ENCODE measurements around the gene TLX1. TPM values are rescaled to one million over a fixed set of nuclear protein-coding genes. Genes with fewer than 3 reads are reported as not detected.

TLX1 gene
- total and polyA plus RNA-seq, 8 donors: 0.58 to 7.0 TPM; not detected in 6

DNA sequence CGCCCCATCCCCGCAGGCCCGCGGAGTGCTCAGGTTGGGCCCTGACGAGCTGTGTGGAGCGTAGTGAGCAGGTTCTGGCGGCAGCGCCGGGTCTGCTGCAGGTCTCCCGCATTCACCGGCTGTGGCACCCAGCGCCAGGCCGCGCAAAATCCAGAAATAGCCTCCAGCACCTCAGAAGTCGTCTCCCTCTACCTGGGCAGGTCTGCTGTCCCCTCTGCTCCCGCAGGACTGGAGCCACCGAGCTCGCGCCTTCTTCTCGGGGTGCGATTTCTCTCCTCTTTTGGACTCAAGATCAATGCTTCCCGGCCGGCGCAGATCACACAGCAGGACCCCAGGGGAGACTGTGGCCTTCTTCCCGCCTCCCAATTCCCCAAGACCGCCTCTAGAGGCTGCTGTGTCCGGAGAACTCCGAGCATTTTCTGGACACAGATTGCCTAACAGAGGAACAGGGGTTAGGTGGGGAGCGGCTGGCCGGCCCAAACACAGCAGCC is 8.4 kb downstream of the TLX1 start:
- DNase-seq: no peak
- 5 to 12% (median 9%) methylated on average over 19 to 30 of the region's 30 CpGs for WGBS, 5 donors

DNA sequence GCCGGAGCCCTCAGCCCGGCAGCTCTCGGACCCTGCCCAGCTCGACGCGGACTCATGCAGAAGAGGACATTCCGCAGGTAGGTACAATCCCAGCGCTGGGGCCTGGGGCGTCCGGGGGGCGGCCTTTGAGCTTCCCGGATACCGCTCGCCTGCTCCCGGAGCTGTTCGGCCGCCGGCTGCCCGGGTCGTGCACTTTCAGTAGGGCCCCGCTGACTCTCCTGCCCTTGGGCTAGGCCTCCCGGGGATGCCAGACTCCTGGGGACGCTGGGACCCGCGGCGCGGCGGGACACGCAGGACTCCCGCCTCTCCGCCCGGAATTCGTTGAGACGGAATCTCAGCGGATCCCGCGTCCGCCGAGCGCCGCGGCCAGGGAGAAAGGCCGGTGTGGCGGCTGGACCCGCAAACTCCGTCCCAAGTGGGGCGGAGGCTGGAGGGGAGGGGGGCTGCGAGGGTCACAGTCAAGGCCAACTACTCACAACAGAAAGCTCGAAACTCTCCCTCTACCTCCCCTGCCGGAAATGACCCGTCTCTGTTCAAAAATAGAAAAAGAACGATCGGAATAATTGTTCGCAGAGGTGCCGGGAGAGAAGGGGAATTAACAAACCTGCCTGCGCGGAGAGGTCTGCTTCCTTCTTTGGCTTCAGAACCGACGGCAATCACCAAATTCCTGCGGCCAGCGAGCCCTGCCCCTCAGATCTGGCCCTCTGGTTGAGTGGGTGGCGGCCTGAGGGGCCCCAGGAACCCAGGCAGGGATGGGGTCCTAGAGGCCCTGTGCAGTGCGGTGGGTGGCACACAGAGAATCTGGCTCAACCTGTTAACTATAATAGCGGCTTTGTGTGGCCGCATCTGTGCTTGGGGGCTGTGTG is 9.2 kb downstream of the TLX1 start:
- Histone ChIP-seq H3K36me3 (no peaks in the 10 kb centered on the region), H3K4me1 (peaks cover 12 to 41% (median 25%) of the 10 kb centered on the region in 4 donors), H3K9me3 (no peaks in the 10 kb centered on the region), H3K4me3 (peak overlapping the region in 1 of 4 donors; percentile 16), H3K27ac (no peak overlapping the region), H3K27me3 (peaks cover 48 to 100% (median 98%) of the 10 kb centered on the region in 3 donors)
- no peak for DNase-seq
- WGBS, 5 donors: 7 to 13% (median 10%) methylated on average over 31 to 65 of the region's 65 CpGs
- TF ChIP-seq POLR2A (IDR thresholded peaks at IDR 0.05): no peak
- no peak for TF ChIP-seq EP300 (IDR thresholded peaks at IDR 0.05)
- TF ChIP-seq, protein P1, sequence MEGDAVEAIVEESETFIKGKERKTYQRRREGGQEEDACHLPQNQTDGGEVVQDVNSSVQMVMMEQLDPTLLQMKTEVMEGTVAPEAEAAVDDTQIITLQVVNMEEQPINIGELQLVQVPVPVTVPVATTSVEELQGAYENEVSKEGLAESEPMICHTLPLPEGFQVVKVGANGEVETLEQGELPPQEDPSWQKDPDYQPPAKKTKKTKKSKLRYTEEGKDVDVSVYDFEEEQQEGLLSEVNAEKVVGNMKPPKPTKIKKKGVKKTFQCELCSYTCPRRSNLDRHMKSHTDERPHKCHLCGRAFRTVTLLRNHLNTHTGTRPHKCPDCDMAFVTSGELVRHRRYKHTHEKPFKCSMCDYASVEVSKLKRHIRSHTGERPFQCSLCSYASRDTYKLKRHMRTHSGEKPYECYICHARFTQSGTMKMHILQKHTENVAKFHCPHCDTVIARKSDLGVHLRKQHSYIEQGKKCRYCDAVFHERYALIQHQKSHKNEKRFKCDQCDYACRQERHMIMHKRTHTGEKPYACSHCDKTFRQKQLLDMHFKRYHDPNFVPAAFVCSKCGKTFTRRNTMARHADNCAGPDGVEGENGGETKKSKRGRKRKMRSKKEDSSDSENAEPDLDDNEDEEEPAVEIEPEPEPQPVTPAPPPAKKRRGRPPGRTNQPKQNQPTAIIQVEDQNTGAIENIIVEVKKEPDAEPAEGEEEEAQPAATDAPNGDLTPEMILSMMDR (IDR thresholded peaks at IDR 0.05): no peak
- TF ChIP-seq POLR2AphosphoS5 (IDR thresholded peaks at IDR 0.05): peak in 1 of 3 donors; percentile 69
- intact Hi-C loops (cut with DNase I; ENCODE audit: low total_unique reads): loop anchor here (5.0 kb wide), 1 partner anchor 43 kb away; no protein-coding TSS in a partner anchor

More for the DNA sequence above, 8.4 kb downstream of the TLX1 start:
- TF ChIP-seq, protein P1 (IDR thresholded peaks at IDR 0.05): no peak
- TF ChIP-seq EP300 (IDR thresholded peaks at IDR 0.05): no peak
- TF ChIP-seq POLR2A (IDR thresholded peaks at IDR 0.05): no peak
- no peak for TF ChIP-seq POLR2AphosphoS5 (IDR thresholded peaks at IDR 0.05)
- no peak overlapping the region for H3K27ac ChIP-seq
- H3K9me3 ChIP-seq: no peaks in the 10 kb centered on the region
- no peaks in the 10 kb centered on the region for H3K36me3 ChIP-seq
- H3K4me3 ChIP-seq: no peak overlapping the region
- H3K27me3 ChIP-seq: peaks cover 55 to 100% (median 98%) of the 10 kb centered on the region in 3 donors
- intact Hi-C loops (cut with DNase I; ENCODE audit: low total_unique reads): no loop called here
- H3K4me1 ChIP-seq: peaks cover 20 to 50% (median 34%) of the 10 kb centered on the region in 4 donors

DNA sequence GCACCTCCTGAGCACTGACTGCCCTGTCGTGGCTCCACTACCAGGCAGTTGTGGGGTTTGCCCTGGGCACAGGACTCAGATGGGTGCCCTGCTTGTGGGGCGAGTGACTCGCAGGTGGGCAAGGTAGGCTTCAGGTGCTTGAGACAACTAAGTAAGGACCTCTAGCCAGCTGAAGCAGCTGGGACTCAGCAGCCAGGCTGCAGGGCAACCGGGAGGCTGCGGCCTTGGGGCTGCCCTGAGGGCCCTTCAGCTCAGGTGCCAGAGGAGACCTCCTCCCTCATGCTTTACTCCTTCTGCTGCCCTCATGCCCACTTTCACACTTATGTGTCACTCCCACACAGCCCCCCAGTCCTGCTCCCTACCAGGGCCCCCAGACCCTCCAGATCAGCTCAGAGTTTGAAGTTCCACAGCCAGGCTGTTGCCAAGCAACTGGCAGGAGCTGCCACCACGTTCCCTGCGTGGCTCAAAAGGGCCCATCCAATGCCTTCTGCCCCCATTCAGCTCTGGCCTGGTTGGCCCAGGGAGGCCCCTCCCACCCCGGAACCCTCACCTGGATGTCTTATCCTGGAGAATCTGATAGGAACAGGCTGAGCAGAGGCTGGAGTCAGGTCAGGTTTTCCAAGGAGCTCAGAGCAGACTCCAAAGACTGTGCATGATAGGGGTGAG is 10.0 kb downstream of the TLX1 start:
- no peak overlapping the region for H3K4me3 ChIP-seq
- WGBS, 5 donors: 22 to 43% (median 37%) methylated on average over 7 to 8 of the region's 8 CpGs
- intact Hi-C loops (cut with DNase I; ENCODE audit: low total_unique reads): loop anchor here (5.0 kb wide), 1 partner anchor 44 kb away; no protein-coding TSS in a partner anchor

DNA sequence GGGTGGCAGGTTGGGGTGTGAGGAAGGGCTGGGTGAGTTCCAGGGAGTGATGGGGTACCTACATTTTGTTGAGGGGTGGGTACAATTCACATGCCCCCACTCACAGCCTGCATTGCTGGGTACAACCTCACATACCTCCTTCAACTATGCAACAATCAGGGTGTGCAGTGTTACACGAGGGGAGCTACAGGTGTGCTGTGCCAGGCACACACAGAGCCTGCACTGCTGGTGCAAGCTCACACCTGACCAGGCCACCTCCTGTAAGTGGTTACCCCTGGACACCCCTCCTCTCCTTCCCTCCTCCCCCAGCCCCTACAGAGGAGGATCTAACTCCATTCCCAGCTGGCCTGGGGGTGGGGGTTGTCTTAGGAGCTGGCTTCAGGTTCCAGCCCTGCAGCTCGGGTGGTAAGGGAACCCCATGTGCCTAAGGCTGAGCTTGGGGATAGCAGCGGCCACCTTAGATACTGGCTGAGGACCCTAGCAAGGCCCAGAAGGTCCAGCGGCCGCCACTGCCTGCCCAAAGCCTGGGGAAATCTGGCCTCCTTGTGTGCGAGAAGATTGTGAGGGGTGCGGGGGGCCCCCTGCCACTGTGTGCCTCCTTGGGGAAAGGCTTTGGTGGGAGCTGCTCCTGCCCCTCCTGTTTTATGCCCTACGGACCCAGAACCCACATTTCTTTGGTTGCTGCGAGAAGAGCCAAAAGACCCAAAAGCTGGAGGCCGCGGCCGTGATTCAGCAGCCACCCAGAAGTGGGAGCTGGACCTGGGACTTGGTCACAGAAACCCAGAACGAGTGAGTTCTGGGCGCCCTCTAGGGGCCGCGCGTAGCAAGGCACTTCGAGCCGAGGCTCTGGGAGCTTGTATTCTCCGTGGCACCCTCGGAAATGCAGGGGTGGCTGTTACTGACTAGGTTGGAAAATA is 10.8 kb downstream of the TLX1 start:
- Histone ChIP-seq H3K9me3 (no peaks in the 10 kb centered on the region), H3K27me3 (peaks cover 47 to 100% (median 98%) of the 10 kb centered on the region in 3 donors), H3K4me1 (peaks cover 22 to 40% (median 33%) of the 10 kb centered on the region in 4 donors), H3K36me3 (no peaks in the 10 kb centered on the region), H3K27ac (no peak overlapping the region), H3K4me3 (no peak overlapping the region)
- TF ChIP-seq POLR2A (IDR thresholded peaks at IDR 0.05) (no peak), POLR2AphosphoS5 (IDR thresholded peaks at IDR 0.05) (peak in 1 of 3 donors; percentile 13)
- TF ChIP-seq, protein P1 (IDR thresholded peaks at IDR 0.05): peak in 5 of 7 experiments; percentile 85 to 98 (median 94)
- intact Hi-C loops (cut with DNase I; ENCODE audit: low total_unique reads): loop anchor here (5.0 kb wide), 1 partner anchor 45 kb away; no protein-coding TSS in a partner anchor
- 9 to 13% (median 12%) methylated on average over 14 to 21 of the region's 21 CpGs for WGBS, 5 donors
- DNase-seq: peak; percentile 86 to 94

More for the DNA sequence above, 10.0 kb downstream of the TLX1 start:
- no peaks in the 10 kb centered on the region for H3K36me3 ChIP-seq
- no peaks in the 10 kb centered on the region for H3K9me3 ChIP-seq
- peaks cover 47 to 100% (median 98%) of the 10 kb centered on the region in 3 donors for H3K27me3 ChIP-seq
- peaks cover 14 to 38% (median 25%) of the 10 kb centered on the region in 4 donors for H3K4me1 ChIP-seq
- no peak overlapping the region for H3K27ac ChIP-seq
- no peak for TF ChIP-seq POLR2A (IDR thresholded peaks at IDR 0.05)
- no peak for TF ChIP-seq EP300 (IDR thresholded peaks at IDR 0.05)
- no peak for TF ChIP-seq POLR2AphosphoS5 (IDR thresholded peaks at IDR 0.05)
- DNase-seq: no peak
